Endothelial cell of umbilical vein (primary cell): Measurements from ENCODE around the gene CYB5R2. TPM values are rescaled to one million over a fixed set of nuclear protein-coding genes. Genes with fewer than 3 reads are reported as not detected.

ENCODE experiments used
- BruUV-seq: library from RNA; stranded (reverse); fragments of 400-500 nt; replicated peaks from 2 replicates; lab custom pipeline; 2021; lab: Mats Ljungman, UMichigan
- CTCF ChIA-PET: fragments of 300-600, 350-600 bp; sonication (Branson Sonifier 250); formaldehyde crosslinking; loops from one replicate; lab custom pipeline; 2021; ENCODE audit warnings: antibody characterized with exemption, inconsistent platforms; lab: Charles Lee
- POLR2A ChIA-PET: fragments of 300-600, 350-600 bp; sonication (Branson Sonifier 250); formaldehyde crosslinking; loops from one replicate; lab custom pipeline; 2021; ENCODE audit warnings: antibody characterized with exemption, inconsistent platforms; lab: Charles Lee
- DNase-seq: peaks from one replicate; pipeline ENCODE4 v3.0.0-alpha.2; 2011; ENCODE audit warnings: low read depth, low spot score
- FAIRE-seq: peaks from 2 replicates; lab custom pipeline; 2011; peaks lifted over from hg19 to GRCh38; lab: Jason Lieb, UNC
- H2AFZ ChIP-seq: 2 replicates; pipeline ENCODE4 v1.6.0; 2012; ENCODE audit warnings: low read depth, low read length, control low read depth, inconsistent platforms
- H3K27ac ChIP-seq: 2 replicates; pipeline ENCODE4 v1.5.1; 2011; ENCODE audit warnings: low read depth, mild to moderate bottlenecking, control low read depth, low read length, moderate library complexity; ENCODE audit not compliant: insufficient read depth
- H3K27me3 ChIP-seq, 2 experiments: 2 replicates each; pipeline versions ENCODE4 v1.6.0 to v1.6.1; 2011; ENCODE audit warnings: low read length in 2 of 2, mixed read lengths in 1 of 2; ENCODE audit not compliant: control insufficient read depth in 2 of 2, insufficient read depth in 2 of 2
- H3K36me3 ChIP-seq, 2 experiments: 2 replicates in 1 of 2; 3 replicates in 1 of 2; pipeline ENCODE4 v1.5.1; 2011; ENCODE audit warnings: low read length in 2 of 2, mild to moderate bottlenecking in 1 of 2, moderate library complexity in 1 of 2; ENCODE audit not compliant: control insufficient read depth in 2 of 2, insufficient read depth in 2 of 2; ENCODE audit errors: extremely low read depth in 1 of 2
- H3K4me1 ChIP-seq: 3 replicates; pipeline ENCODE4 v1.5.1; 2011; ENCODE audit warnings: mild to moderate bottlenecking, low read length; ENCODE audit not compliant: control insufficient read depth, insufficient read depth; ENCODE audit errors: extremely low read depth
- H3K4me2 ChIP-seq: 2 replicates; pipeline ENCODE4 v1.6.1; 2011; ENCODE audit warnings: low read length, control low read depth, mixed read lengths; ENCODE audit not compliant: insufficient read depth
- H3K4me3 ChIP-seq, 3 experiments: fragments of 200-600 bp in 1 of 3; sonication (generic), shearing (Covaris generic) in 1 of 3; replicated peaks in 1 of 3; 2 replicates each; pipeline ENCODE4 v1.5.1; 2011 to 2016; ENCODE audit warnings: control low read depth in 3 of 3, low read length in 3 of 3, mild to moderate bottlenecking in 2 of 3, inconsistent platforms in 1 of 3, low read depth in 1 of 3, moderate library complexity in 1 of 3; ENCODE audit not compliant: insufficient read depth in 1 of 3
- H3K79me2 ChIP-seq: 2 replicates; pipeline ENCODE4 v1.6.0; 2012; ENCODE audit warnings: low read length, inconsistent platforms; ENCODE audit not compliant: control insufficient read depth, insufficient read depth
- H3K9ac ChIP-seq: replicated peaks from 2 replicates; pipeline ENCODE3; 2011; ENCODE audit warnings: low read length, control low read depth; ENCODE audit not compliant: insufficient read depth; ENCODE audit errors: extremely low read depth
- H3K9me1 ChIP-seq: replicated peaks from 3 replicates; pipeline ENCODE4 v1.6.0; 2011; ENCODE audit warnings: mild to moderate bottlenecking, low read length; ENCODE audit not compliant: control insufficient read depth, insufficient read depth; ENCODE audit errors: extremely low read depth
- H3K9me3 ChIP-seq: replicated peaks from 2 replicates; pipeline ENCODE4 v1.5.1; 2012; ENCODE audit warnings: low read length, inconsistent platforms; ENCODE audit not compliant: control insufficient read depth, insufficient read depth
- H4K20me1 ChIP-seq: replicated peaks from 2 replicates; pipeline ENCODE3; 2011; ENCODE audit warnings: mild to moderate bottlenecking, low read length; ENCODE audit not compliant: control insufficient read depth, insufficient read depth; ENCODE audit errors: extremely low read depth
- CTCF ChIP-seq, 2 donors: IDR thresholded peaks; 1 replicate in 1 of 2; 2 replicates in 1 of 2; pipeline ENCODE4 v1.5.1; 2011; ENCODE audit warnings: low read length in 2 of 2, mild to moderate bottlenecking in 2 of 2, moderate library complexity in 2 of 2, control low read depth in 1 of 2, inconsistent platforms in 1 of 2, low read depth in 1 of 2; ENCODE audit not compliant: insufficient read depth in 1 of 2; ENCODE audit errors: extremely low read depth in 1 of 2
- EZH2 ChIP-seq: IDR thresholded peaks from 2 replicates; pipeline ENCODE4 v1.6.1; 2012; ENCODE audit warnings: borderline replicate concordance, low read depth, mild to moderate bottlenecking, moderate library complexity, low read length, inconsistent platforms; ENCODE audit not compliant: severe bottlenecking
- FOS ChIP-seq: IDR thresholded peaks from 2 replicates; pipeline ENCODE4 v1.6.1; 2011; ENCODE audit warnings: mild to moderate bottlenecking, low read length, moderate library complexity, borderline replicate concordance; ENCODE audit not compliant: insufficient read depth
- GATA2 ChIP-seq: IDR thresholded peaks from 2 replicates; pipeline ENCODE4 v1.7.0; 2011; ENCODE audit warnings: low read depth, mild to moderate bottlenecking, moderate library complexity, mixed read lengths, low read length; ENCODE audit not compliant: insufficient read length, insufficient read depth
- JUN ChIP-seq: IDR thresholded peaks from 2 replicates; pipeline ENCODE4 v1.6.1; 2011; ENCODE audit warnings: borderline replicate concordance, low read depth; ENCODE audit not compliant: insufficient read length, insufficient read depth
- MAX ChIP-seq: IDR thresholded peaks from 2 replicates; pipeline ENCODE4 v1.6.1; 2011; ENCODE audit not compliant: insufficient read depth, insufficient read length
- MYC ChIP-seq: IDR thresholded peaks from one replicate; pipeline ENCODE4 v1.6.1; 2011; ENCODE audit warnings: mild to moderate bottlenecking, low read depth, low read length
- POLR2A ChIP-seq: IDR thresholded peaks from 2 replicates; pipeline ENCODE4 v1.6.1; 2012; ENCODE audit warnings: low read depth, mild to moderate bottlenecking, control low read depth, low read length
- POLR2AphosphoS5 ChIP-seq: IDR thresholded peaks from 2 replicates; pipeline ENCODE4 v1.6.1; 2012; ENCODE audit warnings: low read depth, mild to moderate bottlenecking, control low read depth, low read length, moderate library complexity; ENCODE audit not compliant: insufficient read depth
- dilution Hi-C: fragments of 300-500 bp; cut with MboI; formaldehyde crosslinking; loops from one replicate; pipeline ENCODE4 v1.15.0; 2019; ENCODE audit warnings: low sequenced_read_pairs; ENCODE audit not compliant: extremely low pct_ligation_motif_present
- intact Hi-C: fragments of 100-400 bp; cut with micrococcal nuclease; formaldehyde crosslinking; loops from one replicate; pipeline ENCODE4 v1.10.0; 2022
- polyA plus RNA-seq, 4 experiments: library from polyadenylated mRNA; depleted of rRNA in 3 of 4; stranded (reverse) in 3 of 4; unstranded in 1 of 4; fragments of >200 nt; gene quantifications; 2 replicates each; pipeline versions ENCODE4 v1.2.1 to v1.2.3, GENCODE V29; 2011 to 2012; ENCODE audit warnings: missing spikeins in 1 of 4
- total RNA-seq: library from RNA; stranded (reverse); gene quantifications from 2 replicates; pipeline ENCODE4 v1.2.3, GENCODE V29; 2021

Gene CYB5R2
- total and polyA plus RNA-seq, 2 donors (not counting 3 experiments of a cell fraction or from before 2014, with no cell fraction given): 4.8 to 5.0 TPM

- POLR2A ChIA-PET: no interaction called here
- Histone ChIP-seq H4K20me1 (no peaks in the 10 kb centered on the region), H2AFZ (no peak overlapping the region), H3K9me3 (no peaks in the 10 kb centered on the region), H3K9ac (no peak overlapping the region), H3K4me1 (peaks cover 4% of the 10 kb centered on the region), H3K4me3 (no peak overlapping the region), H3K36me3 (no peaks in the 10 kb centered on the region), H3K9me1 (no peaks in the 10 kb centered on the region), H3K27me3 (no peaks in the 10 kb centered on the region), H3K4me2 (no peak overlapping the region), H3K27ac (no peak overlapping the region), H3K79me2 (no peaks in the 10 kb centered on the region)
- TF ChIP-seq POLR2A (no peak), FOS (no peak), MYC (no peak), POLR2AphosphoS5 (no peak), CTCF (IDR thresholded peaks at IDR 0.05; ENCODE audit: extremely low read depth in 1 of 2, insufficient read depth in 1 of 2, low read depth in 1 of 2, low read length in 2 of 2) (no peak), MAX (no peak), EZH2 (no peak), GATA2 (no peak), JUN (no peak)
- no peak for FAIRE-seq
- DNase-seq: no peak
- dilution Hi-C loops: no loop called here
- intact Hi-C loops: no loop called here
- CTCF ChIA-PET: interaction anchor here (1.3 to 9.7 kb wide), 2 partner anchors 95 to 226 kb away, joined by 4 to 225 read pairs; no protein-coding TSS in a partner anchor
- no TSS peak for BruUV-seq
These were observed 4.4 kb downstream of the CYB5R2 start for GRCh38 chr11:7668911-7669310.
